SU-DHL-6 (cell line): ENCODE data around the gene ACSL6.

Experiments used
- EZH2phosphoT487 ChIP-seq: fragments of 200-600 bp; sonication (generic), shearing (Covaris generic); conservative IDR thresholded peaks from 2 replicates; pipeline ENCODE4 v1.6.1; 2018; ENCODE audit warnings: mild to moderate bottlenecking, antibody characterized with exemption, low read length, moderate library complexity, mixed read lengths
- TF ChIP-seq, protein P1 (sequence below): fragments of 200-600 bp; sonication (generic); IDR thresholded peaks from one replicate; pipeline ENCODE4 v1.5.1; 2017; ENCODE audit warnings: antibody characterized with exemption, mild to moderate bottlenecking, low read length, moderate library complexity; ENCODE audit not compliant: insufficient read depth, poor library complexity, severe bottlenecking

- TF ChIP-seq, protein P1, sequence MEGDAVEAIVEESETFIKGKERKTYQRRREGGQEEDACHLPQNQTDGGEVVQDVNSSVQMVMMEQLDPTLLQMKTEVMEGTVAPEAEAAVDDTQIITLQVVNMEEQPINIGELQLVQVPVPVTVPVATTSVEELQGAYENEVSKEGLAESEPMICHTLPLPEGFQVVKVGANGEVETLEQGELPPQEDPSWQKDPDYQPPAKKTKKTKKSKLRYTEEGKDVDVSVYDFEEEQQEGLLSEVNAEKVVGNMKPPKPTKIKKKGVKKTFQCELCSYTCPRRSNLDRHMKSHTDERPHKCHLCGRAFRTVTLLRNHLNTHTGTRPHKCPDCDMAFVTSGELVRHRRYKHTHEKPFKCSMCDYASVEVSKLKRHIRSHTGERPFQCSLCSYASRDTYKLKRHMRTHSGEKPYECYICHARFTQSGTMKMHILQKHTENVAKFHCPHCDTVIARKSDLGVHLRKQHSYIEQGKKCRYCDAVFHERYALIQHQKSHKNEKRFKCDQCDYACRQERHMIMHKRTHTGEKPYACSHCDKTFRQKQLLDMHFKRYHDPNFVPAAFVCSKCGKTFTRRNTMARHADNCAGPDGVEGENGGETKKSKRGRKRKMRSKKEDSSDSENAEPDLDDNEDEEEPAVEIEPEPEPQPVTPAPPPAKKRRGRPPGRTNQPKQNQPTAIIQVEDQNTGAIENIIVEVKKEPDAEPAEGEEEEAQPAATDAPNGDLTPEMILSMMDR = peak; percentile 39
- no peak for TF ChIP-seq EZH2phosphoT487
Measured at GRCh38 chr5:132007399-132008162, 3.9 kb downstream of the ACSL6 start.
